Osteocyte (in vitro differentiated cells): Measurements from ENCODE around the gene JMJD7. TPM values are rescaled to one million over a fixed set of nuclear protein-coding genes. Genes with fewer than 3 reads are reported as not detected.

Experiments used
- DNase-seq: peaks from one replicate; pipeline ENCODE4 v3.0.0; 2021; ENCODE audit warnings: mixed read lengths; ENCODE audit not compliant: unreplicated experiment; ENCODE audit errors: extremely low spot score
- H3K27ac Mint-ChIP-seq: one replicate; pipeline ENCODE4 v1.8.0; 2021; ENCODE audit warnings: mild to moderate bottlenecking, mixed read lengths; ENCODE audit not compliant: unreplicated experiment
- H3K27me3 Mint-ChIP-seq: one replicate; pipeline ENCODE4 v1.8.0; 2021; ENCODE audit warnings: mixed read lengths; ENCODE audit not compliant: unreplicated experiment
- H3K36me3 Mint-ChIP-seq: one replicate; pipeline ENCODE4 v1.8.0; 2021; ENCODE audit warnings: mixed read lengths; ENCODE audit not compliant: unreplicated experiment
- H3K4me1 Mint-ChIP-seq: one replicate; pipeline ENCODE4 v1.8.0; 2021; ENCODE audit warnings: mixed read lengths; ENCODE audit not compliant: unreplicated experiment
- H3K4me3 Mint-ChIP-seq: one replicate; pipeline ENCODE4 v1.8.0; 2021; ENCODE audit warnings: mild to moderate bottlenecking, moderate library complexity, mixed read lengths; ENCODE audit not compliant: unreplicated experiment
- H3K9me3 Mint-ChIP-seq: one replicate; pipeline ENCODE4 v1.8.0; 2021; ENCODE audit warnings: mixed read lengths; ENCODE audit not compliant: unreplicated experiment
- total RNA-seq: library from RNA; stranded (reverse); gene quantifications from 2 replicates; pipeline ENCODE4 v1.2.1, GENCODE V29; 2021
- TF ChIP-seq, protein P1 (sequence below): fragments of 200-600 bp; sonication (generic); IDR thresholded peaks from 2 replicates; pipeline ENCODE4 v1.5.0; 2021; ENCODE audit warnings: antibody characterized with exemption, mild to moderate bottlenecking, moderate library complexity

Gene JMJD7
- total RNA-seq, 1 donor from 2014 or later: 14.0 TPM

DNA sequence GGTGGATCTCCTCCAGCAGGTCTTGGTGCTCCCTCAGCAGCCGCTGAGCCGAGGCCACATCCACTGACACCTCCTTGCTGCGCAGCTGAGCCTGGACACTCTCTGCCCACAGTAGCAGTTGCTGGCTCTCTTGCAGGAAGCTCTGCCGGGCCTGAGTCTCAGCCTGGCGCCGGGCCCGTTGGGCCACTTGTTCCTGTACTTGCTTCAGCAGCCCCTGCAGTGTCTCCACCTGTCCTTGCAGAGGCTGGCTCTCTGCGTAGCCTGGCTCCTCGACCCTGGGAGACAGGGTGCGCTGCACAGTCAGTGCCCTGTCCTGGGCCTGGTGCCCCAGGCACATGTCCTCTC lies 50.4 kb downstream of the JMJD7 start:
- Mint-ChIP-seq H3K4me3 (no peak overlapping the region), H3K27ac (no peak overlapping the region), H3K9me3 (no peaks in the 10 kb centered on the region), H3K36me3 (peaks cover 4% of the 10 kb centered on the region), H3K27me3 (no peaks in the 10 kb centered on the region), H3K4me1 (no peaks in the 10 kb centered on the region)
- DNase-seq: no peak
- TF ChIP-seq, protein P1, sequence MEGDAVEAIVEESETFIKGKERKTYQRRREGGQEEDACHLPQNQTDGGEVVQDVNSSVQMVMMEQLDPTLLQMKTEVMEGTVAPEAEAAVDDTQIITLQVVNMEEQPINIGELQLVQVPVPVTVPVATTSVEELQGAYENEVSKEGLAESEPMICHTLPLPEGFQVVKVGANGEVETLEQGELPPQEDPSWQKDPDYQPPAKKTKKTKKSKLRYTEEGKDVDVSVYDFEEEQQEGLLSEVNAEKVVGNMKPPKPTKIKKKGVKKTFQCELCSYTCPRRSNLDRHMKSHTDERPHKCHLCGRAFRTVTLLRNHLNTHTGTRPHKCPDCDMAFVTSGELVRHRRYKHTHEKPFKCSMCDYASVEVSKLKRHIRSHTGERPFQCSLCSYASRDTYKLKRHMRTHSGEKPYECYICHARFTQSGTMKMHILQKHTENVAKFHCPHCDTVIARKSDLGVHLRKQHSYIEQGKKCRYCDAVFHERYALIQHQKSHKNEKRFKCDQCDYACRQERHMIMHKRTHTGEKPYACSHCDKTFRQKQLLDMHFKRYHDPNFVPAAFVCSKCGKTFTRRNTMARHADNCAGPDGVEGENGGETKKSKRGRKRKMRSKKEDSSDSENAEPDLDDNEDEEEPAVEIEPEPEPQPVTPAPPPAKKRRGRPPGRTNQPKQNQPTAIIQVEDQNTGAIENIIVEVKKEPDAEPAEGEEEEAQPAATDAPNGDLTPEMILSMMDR: no peak

DNA sequence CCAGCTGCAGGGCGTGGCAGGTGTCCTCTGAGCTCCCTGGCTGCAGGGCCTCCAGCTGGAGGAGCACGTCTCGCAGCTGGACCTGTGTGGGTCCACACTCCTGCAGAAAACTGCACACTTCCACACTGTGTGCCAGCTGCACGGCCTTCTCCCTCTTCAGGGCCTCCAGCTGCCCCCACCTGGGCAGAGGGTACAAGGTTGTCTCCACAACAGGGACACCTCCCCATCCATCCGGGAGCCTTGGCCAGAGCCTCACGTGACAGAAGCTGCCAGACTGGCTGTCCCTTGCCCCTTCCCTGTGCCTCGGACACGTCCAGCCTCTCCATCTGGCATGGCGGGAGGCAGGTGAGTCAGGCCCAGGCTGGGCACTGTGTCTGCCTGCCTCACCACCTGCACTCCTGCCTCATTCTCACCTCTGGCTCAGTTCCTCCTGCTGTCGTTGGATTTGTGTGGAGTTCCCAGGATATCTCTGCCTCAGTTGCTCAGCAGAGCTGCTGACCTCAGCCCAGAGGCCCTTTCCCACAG lies 51.5 kb downstream of the JMJD7 start:
- Mint-ChIP-seq H3K4me3 (no peak overlapping the region), H3K36me3 (peaks cover 2% of the 10 kb centered on the region), H3K9me3 (no peaks in the 10 kb centered on the region), H3K27ac (no peak overlapping the region), H3K4me1 (no peaks in the 10 kb centered on the region), H3K27me3 (no peaks in the 10 kb centered on the region)
- TF ChIP-seq, protein P1: no peak
- DNase-seq: no peak

DNA sequence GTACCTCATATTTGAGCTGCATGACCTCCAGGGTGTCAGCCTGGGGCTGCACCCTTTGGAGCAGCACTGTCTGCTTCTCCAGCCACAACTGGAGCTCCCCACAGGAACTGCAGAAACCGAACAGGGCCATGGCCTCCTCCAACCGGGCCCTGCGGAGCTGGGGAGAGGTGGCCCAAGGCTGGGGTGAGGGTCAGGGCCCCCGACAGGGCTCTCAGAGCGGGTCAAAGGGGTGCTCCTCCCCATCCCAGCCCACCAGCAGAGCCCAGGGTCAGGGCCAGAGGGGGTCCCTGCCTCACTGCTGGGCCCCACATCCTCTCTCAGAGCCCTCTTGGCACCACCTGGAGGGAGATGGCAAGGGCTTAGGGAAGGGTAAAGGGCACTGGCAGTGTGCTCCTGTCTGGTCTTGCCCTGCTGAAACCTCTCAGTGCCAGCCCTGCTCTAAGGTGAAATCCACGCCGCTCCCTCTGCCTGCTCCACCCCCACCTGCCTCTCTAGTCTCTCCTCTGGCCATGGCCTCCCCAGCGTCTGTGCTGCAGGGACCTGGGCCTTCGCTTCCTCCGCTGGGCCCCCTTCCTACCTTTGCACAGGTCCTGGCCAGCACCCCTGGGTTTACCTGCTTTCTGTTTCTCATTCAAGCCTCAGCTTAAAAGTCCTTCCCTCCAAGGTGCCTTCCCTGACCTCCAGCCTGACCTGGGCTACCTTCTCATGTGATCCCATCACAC lies 52.4 kb downstream of the JMJD7 start:
- Mint-ChIP-seq H3K27me3 (no peaks in the 10 kb centered on the region), H3K9me3 (no peaks in the 10 kb centered on the region), H3K4me1 (peaks cover 6% of the 10 kb centered on the region), H3K4me3 (no peak overlapping the region), H3K36me3 (peaks cover 2% of the 10 kb centered on the region), H3K27ac (peak overlapping the region; percentile 3)
- TF ChIP-seq, protein P1: no peak
- DNase-seq: no peak

DNA sequence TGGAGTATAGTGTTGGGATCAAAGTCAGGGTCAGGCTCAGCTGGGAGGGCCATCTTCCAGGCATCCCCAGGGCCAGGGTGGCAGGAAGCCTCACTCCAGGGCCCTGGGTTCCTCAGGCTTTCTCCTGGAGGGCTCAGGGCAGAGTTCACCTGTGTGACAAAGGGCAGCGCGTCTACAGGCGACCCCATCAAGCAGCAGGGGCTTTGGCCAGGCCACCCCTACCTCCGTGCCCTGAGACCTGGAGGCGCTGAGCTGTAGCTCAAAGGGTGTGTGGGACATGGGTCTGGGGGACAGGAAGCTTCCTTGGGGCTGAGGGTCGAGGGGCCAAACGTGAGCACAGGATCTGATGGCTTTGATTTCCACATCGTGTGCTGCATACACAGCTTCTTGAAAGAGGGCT lies 53.2 kb downstream of the JMJD7 start:
- TF ChIP-seq, protein P1: no peak
- H3K27ac Mint-ChIP-seq: no peak overlapping the region
- H3K9me3 Mint-ChIP-seq: no peaks in the 10 kb centered on the region
- H3K36me3 Mint-ChIP-seq: peaks cover 2% of the 10 kb centered on the region
- no peaks in the 10 kb centered on the region for H3K27me3 Mint-ChIP-seq
- H3K4me1 Mint-ChIP-seq: peaks cover 8% of the 10 kb centered on the region
- H3K4me3 Mint-ChIP-seq: no peak overlapping the region
- no peak for DNase-seq

DNA sequence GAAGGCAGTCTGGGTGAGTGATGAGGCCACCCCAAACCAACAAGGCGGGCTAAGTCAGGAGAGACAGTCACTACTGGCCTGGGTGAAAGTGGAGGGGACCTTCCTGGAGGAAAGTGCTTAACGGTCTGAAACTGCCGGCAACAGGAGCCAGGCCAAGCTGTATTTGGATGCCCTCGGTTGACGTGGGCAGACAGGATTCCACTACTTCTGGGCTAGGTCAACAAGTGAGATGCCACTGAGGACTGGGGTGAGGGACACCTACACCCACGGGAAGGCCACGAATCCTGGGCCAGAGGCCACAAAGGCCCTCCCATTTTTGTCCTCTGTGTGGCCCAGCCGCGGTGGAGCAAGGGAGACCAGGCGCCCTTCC lies 53.6 kb downstream of the JMJD7 start:
- Mint-ChIP-seq H3K4me3 (no peak overlapping the region), H3K36me3 (peaks cover 2% of the 10 kb centered on the region), H3K9me3 (no peaks in the 10 kb centered on the region), H3K27ac (no peak overlapping the region), H3K27me3 (no peaks in the 10 kb centered on the region), H3K4me1 (peaks cover 8% of the 10 kb centered on the region)
- DNase-seq: no peak
- TF ChIP-seq, protein P1: no peak
